SJSA1 (cell line): ENCODE data around the gene CLBA1. TPM values are rescaled to one million over a fixed set of nuclear protein-coding genes. Genes with fewer than 3 reads are reported as not detected.
"Not testable (repeated sequence)": the region's sequence is repeated elsewhere in the genome, so short reads cannot be mapped to it uniquely, and the experiment has no call there.

Source experiments
- DNase-seq, 2 experiments: peaks; one replicate each; pipeline ENCODE4 v3.0.0-alpha.2; 2015 to 2020; ENCODE audit warnings: low spot score in 2 of 2, low read depth in 1 of 2
- H3K27ac ChIP-seq: fragments of 250-450 bp; sonication (Bioruptor Pico); 2 replicates; pipeline ENCODE4 v1.5.1; 2020; ENCODE audit warnings: mild to moderate bottlenecking, moderate library complexity
- H3K27me3 ChIP-seq: fragments of 250-450 bp; sonication (Bioruptor Pico); replicated peaks from 2 replicates; pipeline ENCODE4 v1.5.1; 2020; ENCODE audit warnings: mild to moderate bottlenecking, moderate library complexity
- H3K36me3 ChIP-seq: fragments of 250-450 bp; sonication (Bioruptor Pico); 2 replicates; pipeline ENCODE4 v1.5.1; 2020; ENCODE audit warnings: mild to moderate bottlenecking
- H3K4me1 ChIP-seq: fragments of 250-450 bp; sonication (Bioruptor Pico); replicated peaks from 2 replicates; pipeline ENCODE4 v1.6.1; 2021; ENCODE audit warnings: mild to moderate bottlenecking
- H3K4me3 ChIP-seq: fragments of 250-450 bp; sonication (Bioruptor Pico); 2 replicates; pipeline ENCODE4 v1.5.1; 2020; ENCODE audit warnings: mild to moderate bottlenecking
- H3K9me3 ChIP-seq: fragments of 250-450 bp; sonication (Bioruptor Pico); replicated peaks from 2 replicates; pipeline ENCODE4 v1.5.1; 2020; ENCODE audit warnings: mild to moderate bottlenecking
- total RNA-seq: library from RNA; depleted of rRNA; stranded (reverse); fragments of >200 nt; shearing (Covaris generic); gene quantifications from 2 replicates; pipeline ENCODE4 v1.2.3, GENCODE V29; 2014

The CLBA1 gene
- total RNA-seq, 1 experiment from 2014 or later: 3.6 TPM

DNA sequence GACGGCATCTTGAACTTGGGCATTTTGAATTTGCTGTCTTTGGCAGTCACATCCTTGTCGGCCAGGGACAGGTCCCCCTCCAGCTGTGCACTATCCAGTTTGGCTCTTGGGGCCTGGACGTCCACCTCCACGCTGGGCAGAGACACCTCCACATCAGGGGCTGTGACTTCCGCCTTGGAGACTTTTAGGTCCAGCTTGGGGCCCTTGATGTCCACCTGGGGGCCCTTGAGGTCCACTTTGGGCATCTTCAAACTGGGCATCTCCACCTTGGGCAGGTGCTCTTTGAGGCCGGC lies 41.6 kb upstream of the CLBA1 start:
- H3K9me3 ChIP-seq, H3K27ac ChIP-seq: not testable (repeated sequence)

DNA sequence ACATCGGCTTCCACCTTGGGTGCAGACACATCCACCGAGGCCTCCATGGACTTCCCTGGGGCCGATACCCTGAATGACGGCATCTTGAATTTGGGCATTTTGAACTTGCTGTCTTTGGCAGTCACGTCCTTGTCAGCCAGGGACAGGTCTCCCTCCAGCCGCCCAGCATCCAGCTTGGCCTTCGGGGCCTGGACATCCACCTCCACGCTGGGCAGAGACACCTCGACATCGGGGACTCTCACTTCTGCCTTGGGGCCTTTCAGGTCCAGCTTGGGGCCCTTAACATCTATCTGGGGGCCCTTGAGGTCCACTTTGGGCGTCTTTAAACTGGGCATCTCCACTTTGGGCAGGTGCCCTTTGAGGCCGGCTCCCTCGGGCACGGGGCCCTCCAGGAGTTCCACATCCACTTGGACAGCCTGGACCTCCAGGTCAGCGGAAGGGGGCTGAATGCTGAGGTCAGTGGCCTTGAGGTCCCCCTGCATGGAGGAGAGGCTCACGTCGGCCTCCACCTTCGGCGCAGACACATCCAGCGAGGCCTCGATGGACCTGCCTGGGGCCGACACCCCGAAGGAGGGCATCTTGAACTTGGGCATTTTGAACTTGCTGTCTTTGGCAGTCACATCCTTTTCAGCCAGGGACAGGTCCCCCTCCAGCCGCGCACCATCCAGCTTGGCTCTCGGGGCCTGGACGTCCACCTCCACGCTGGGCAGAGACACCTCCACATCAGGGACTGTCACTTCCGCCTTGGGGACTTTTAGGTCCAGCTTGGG lies 41.0 kb upstream of the CLBA1 start:
- DNase-seq, H3K27me3 ChIP-seq, H3K4me1 ChIP-seq, H3K36me3 ChIP-seq, H3K9me3 ChIP-seq, H3K27ac ChIP-seq, H3K4me3 ChIP-seq: not testable (repeated sequence)

More for the DNA sequence above, 41.6 kb upstream of the CLBA1 start:
- not testable (repeated sequence) for H3K4me1 ChIP-seq, H3K36me3 ChIP-seq, H3K4me3 ChIP-seq, DNase-seq, H3K27me3 ChIP-seq

GRCh38 chr14:104945266-104945665 lies 40.3 kb upstream of the CLBA1 start:
- H3K27ac ChIP-seq, H3K4me3 ChIP-seq, H3K4me1 ChIP-seq, DNase-seq, H3K27me3 ChIP-seq, H3K9me3 ChIP-seq, H3K36me3 ChIP-seq: not testable (repeated sequence)

GRCh38 chr14:104945986-104946965 lies 39.3 kb upstream of the CLBA1 start:
- H3K36me3 ChIP-seq, DNase-seq, H3K4me3 ChIP-seq, H3K4me1 ChIP-seq, H3K9me3 ChIP-seq, H3K27ac ChIP-seq, H3K27me3 ChIP-seq: not testable (repeated sequence)

DNA sequence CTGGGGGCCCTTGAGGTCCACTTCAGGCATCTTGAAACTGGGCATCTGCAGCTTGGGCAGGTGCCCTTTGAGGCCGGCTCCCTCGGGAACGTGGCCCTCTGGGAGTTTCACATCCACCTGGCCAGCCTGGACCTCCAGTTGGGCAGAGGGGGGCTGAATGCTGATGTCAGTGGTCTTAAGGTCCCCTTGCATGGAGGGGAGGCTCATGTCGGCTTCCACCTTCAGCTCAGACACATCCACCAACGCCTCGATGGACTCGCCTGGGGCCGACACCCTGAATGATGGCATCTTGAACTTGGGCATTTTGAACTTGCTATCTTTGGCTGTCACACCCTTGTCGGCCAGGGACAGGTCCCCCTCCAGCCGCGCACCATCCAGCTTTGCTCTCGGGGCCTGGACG lies 38.4 kb upstream of the CLBA1 start:
- not testable (repeated sequence) for H3K4me3 ChIP-seq, H3K4me1 ChIP-seq, DNase-seq, H3K27ac ChIP-seq, H3K9me3 ChIP-seq, H3K27me3 ChIP-seq, H3K36me3 ChIP-seq

- not testable (repeated sequence) for H3K4me3 ChIP-seq, H3K4me1 ChIP-seq, H3K27me3 ChIP-seq, H3K36me3 ChIP-seq, DNase-seq, H3K27ac ChIP-seq, H3K9me3 ChIP-seq
Observed at GRCh38 chr14:104947881-104948735, 37.5 kb upstream of the CLBA1 start.

GRCh38 chr14:104948736-104949031 lies 36.9 kb upstream of the CLBA1 start:
- no peak for DNase-seq
- no peaks in the 10 kb centered on the region for H3K4me1 ChIP-seq
- no peak overlapping the region for H3K4me3 ChIP-seq
- no peaks in the 10 kb centered on the region for H3K36me3 ChIP-seq
- no peaks in the 10 kb centered on the region for H3K27me3 ChIP-seq
- H3K9me3 ChIP-seq: no peaks in the 10 kb centered on the region
- no peak overlapping the region for H3K27ac ChIP-seq

DNA sequence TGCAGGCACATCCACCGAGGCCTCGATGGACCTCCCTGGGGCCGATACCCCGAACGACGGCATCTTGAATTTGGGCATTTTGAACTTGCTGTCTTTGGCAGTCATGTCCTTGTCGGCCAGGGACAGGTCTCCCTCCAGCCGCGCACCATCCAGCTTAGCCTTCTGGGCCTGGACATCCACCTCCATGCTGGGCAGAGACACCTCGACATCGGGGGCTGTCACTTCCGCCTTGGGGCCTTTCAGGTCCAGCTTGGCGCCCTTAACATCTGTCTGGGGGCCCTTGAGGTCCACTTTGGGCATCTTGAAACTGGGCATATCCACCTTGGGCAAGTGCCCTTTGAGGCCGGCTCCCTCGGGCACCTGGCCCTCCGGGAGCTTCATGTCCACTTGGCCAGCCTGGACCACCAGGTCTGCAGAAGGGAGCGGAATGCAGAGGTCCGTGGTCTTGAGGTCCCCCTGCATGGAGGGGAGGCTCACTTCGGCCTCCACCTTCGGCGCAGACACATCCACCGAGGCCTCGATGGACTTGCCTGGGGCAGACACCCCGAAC lies 36.1 kb upstream of the CLBA1 start:
- H3K9me3 ChIP-seq, H3K27me3 ChIP-seq, H3K27ac ChIP-seq, H3K4me3 ChIP-seq, H3K4me1 ChIP-seq, H3K36me3 ChIP-seq, DNase-seq: not testable (repeated sequence)

DNA sequence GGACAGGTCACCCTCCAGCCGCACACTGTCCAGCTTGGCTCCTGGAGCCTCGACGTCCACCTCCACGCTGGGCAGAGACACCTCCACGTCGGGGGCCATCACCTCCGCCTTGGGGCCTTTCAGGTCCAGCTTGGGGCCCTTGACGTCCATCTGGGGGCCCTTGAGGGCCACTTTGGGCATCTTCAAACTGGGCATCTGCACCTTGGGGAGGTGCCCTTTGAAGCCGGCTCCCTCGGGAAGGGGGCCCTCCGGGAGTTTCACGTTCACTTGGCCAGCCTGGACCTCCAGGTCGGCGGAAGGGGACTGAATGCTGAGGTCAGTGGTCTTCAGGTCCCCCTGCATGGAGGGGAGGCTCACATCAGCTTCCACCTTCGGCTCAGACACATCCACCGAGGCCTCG lies 35.6 kb upstream of the CLBA1 start:
- no peaks in the 10 kb centered on the region for H3K27me3 ChIP-seq
- H3K36me3 ChIP-seq: no peaks in the 10 kb centered on the region
- H3K9me3 ChIP-seq: no peaks in the 10 kb centered on the region
- no peaks in the 10 kb centered on the region for H3K4me1 ChIP-seq
- DNase-seq: no peak
- no peak overlapping the region for H3K27ac ChIP-seq
- no peak overlapping the region for H3K4me3 ChIP-seq

- H3K4me3 ChIP-seq, H3K27ac ChIP-seq, H3K36me3 ChIP-seq, H3K4me1 ChIP-seq, H3K9me3 ChIP-seq, DNase-seq, H3K27me3 ChIP-seq: not testable (repeated sequence)
Observed at GRCh38 chr14:104950701-104951100, 34.9 kb upstream of the CLBA1 start.

DNA sequence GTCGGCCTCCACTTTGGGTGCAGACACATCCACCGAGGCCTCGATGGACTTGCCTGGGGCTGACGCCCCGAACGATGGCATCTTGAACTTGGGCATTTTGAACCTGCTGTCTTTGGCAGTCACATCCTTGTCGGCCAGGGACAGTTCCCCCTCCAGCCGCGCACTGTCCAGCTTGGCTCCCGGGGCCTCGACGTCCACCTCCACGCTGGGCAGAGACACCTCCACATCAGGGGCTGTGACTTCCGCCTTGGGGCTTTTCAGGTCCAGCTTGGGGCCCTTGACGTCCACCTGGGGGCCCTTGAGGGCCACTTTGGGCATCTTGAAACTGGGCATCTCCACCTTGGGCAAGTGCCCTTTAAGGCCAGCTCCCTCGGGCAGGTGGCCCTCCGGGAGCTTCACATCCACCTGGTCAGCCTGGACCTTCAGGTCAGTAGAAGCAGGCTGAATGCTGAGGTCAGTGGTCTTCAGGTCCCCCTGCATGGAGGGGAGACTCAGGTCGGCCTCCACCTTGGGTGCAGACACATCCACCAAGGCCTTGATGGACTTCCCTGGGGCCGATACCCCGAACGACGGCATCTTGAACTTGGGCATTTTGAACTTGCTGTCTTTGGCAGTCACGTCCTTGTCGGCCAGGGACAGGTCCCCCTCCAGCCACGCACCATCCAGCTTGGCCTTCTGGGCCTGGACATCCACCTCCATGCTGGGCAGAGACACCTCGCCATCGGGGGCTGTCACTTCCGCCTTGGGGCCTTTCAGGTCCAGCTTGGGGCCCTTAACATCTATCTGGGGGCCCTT lies 33.5 kb upstream of the CLBA1 start:
- H3K27me3 ChIP-seq, DNase-seq: not testable (repeated sequence)

DNA sequence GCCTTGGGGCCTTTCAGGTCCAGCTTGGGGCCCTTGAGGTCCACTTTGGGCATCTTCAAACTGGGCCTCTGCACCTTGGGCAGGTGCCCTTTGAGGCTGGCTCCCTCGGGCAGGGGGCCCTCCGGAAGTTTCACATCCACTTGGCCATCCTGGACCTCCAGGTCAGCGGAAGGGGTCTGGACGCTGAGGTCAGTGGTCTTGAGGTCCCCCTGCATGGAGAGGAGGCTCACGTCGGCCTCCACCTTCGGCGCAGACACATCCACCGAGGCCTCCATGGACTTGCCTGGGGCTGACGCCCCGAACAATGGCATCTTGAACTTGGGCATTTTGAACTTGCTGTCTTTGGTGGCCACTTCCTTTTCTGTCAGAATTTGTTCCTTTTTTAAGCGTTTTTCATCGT lies 32.5 kb upstream of the CLBA1 start:
- Histone ChIP-seq H3K36me3 (no peaks in the 10 kb centered on the region), H3K27me3 (no peaks in the 10 kb centered on the region), H3K27ac (no peak overlapping the region), H3K4me3 (no peak overlapping the region), H3K9me3 (no peaks in the 10 kb centered on the region), H3K4me1 (no peaks in the 10 kb centered on the region)
- no peak for DNase-seq

More for the DNA sequence above, 33.5 kb upstream of the CLBA1 start:
- not testable (repeated sequence) for H3K36me3 ChIP-seq, H3K4me1 ChIP-seq, H3K27ac ChIP-seq, H3K9me3 ChIP-seq, H3K4me3 ChIP-seq
